Astrocyte (in vitro differentiated cells and primary cell): ENCODE results near the gene PBX2. TPM values are rescaled to one million over a fixed set of nuclear protein-coding genes. Genes with fewer than 3 reads are reported as not detected.
"Not testable (repeated sequence)": the region's sequence is repeated elsewhere in the genome, so short reads cannot be mapped to it uniquely, and the experiment has no call there.

Experiments used
- DNase-seq: peaks from one replicate; pipeline ENCODE4 v3.0.0-alpha.2; 2010; ENCODE audit warnings: low read depth
- FAIRE-seq: peaks from 2 replicates; lab custom pipeline; 2011; peaks lifted over from hg19 to GRCh38; lab: Jason Lieb, UNC
- H2AFZ ChIP-seq: 2 replicates; pipeline ENCODE4 v1.6.0; 2012; ENCODE audit warnings: low read depth, low read length, inconsistent platforms
- H3K27ac ChIP-seq: 2 replicates; pipeline ENCODE4 v1.5.1; 2011; ENCODE audit warnings: low read depth, low read length, inconsistent platforms
- H3K27me3 ChIP-seq: 2 replicates; pipeline ENCODE4 v1.6.0; 2011; ENCODE audit warnings: low read length, inconsistent platforms; ENCODE audit not compliant: insufficient read depth
- H3K36me3 ChIP-seq: 2 replicates; pipeline ENCODE4 v1.5.1; 2011; ENCODE audit warnings: low read length, inconsistent platforms; ENCODE audit not compliant: insufficient read depth
- H3K4me1 ChIP-seq: 2 replicates; pipeline ENCODE4 v1.5.1; 2011; ENCODE audit warnings: low read length, inconsistent platforms; ENCODE audit not compliant: insufficient read depth
- H3K4me2 ChIP-seq: 2 replicates; pipeline ENCODE4 v1.6.0; 2012; ENCODE audit warnings: low read length, inconsistent platforms
- H3K4me3 ChIP-seq: 2 replicates; pipeline ENCODE4 v1.5.1; 2011; ENCODE audit warnings: low read depth, mild to moderate bottlenecking, low read length, inconsistent platforms; ENCODE audit not compliant: insufficient read depth
- H3K79me2 ChIP-seq: 2 replicates; pipeline ENCODE4 v1.6.0; 2012; ENCODE audit warnings: mild to moderate bottlenecking, low read length, inconsistent platforms; ENCODE audit not compliant: insufficient read depth
- H3K9ac ChIP-seq: 2 replicates; pipeline ENCODE4 v1.6.0; 2012; ENCODE audit warnings: mild to moderate bottlenecking, low read length, inconsistent platforms
- H3K9me3 ChIP-seq: 2 replicates; pipeline ENCODE4 v1.5.1; 2012; ENCODE audit warnings: low read depth, mild to moderate bottlenecking, low read length, inconsistent platforms; ENCODE audit not compliant: insufficient read depth
- H4K20me1 ChIP-seq: 2 replicates; pipeline ENCODE4 v1.6.0; 2012; ENCODE audit warnings: low read length, inconsistent platforms; ENCODE audit not compliant: insufficient read depth
- H3K27ac Mint-ChIP-seq: one replicate; pipeline ENCODE4 v1.8.0; 2021; ENCODE audit warnings: mild to moderate bottlenecking, mixed read lengths; ENCODE audit not compliant: unreplicated experiment
- H3K27me3 Mint-ChIP-seq: one replicate; pipeline ENCODE4 v1.8.0; 2021; ENCODE audit warnings: low read depth, mixed read lengths; ENCODE audit not compliant: unreplicated experiment
- H3K36me3 Mint-ChIP-seq: one replicate; pipeline ENCODE4 v1.8.0; 2021; ENCODE audit warnings: low read depth, mixed read lengths; ENCODE audit not compliant: unreplicated experiment
- H3K4me1 Mint-ChIP-seq: one replicate; pipeline ENCODE4 v1.8.0; 2021; ENCODE audit warnings: low read depth, mixed read lengths; ENCODE audit not compliant: unreplicated experiment
- H3K4me3 Mint-ChIP-seq: one replicate; pipeline ENCODE4 v1.8.0; 2021; ENCODE audit warnings: mild to moderate bottlenecking, moderate library complexity, mixed read lengths; ENCODE audit not compliant: unreplicated experiment
- H3K9me3 Mint-ChIP-seq: one replicate; pipeline ENCODE4 v1.8.0; 2021; ENCODE audit warnings: mild to moderate bottlenecking, mixed read lengths; ENCODE audit not compliant: unreplicated experiment
- CTCF ChIP-seq: IDR thresholded peaks from 2 replicates; pipeline ENCODE4 v1.5.1; 2011; ENCODE audit warnings: low read depth, mild to moderate bottlenecking, inconsistent platforms, low read length, moderate library complexity; ENCODE audit not compliant: insufficient read depth
- EZH2 ChIP-seq: IDR thresholded peaks from 2 replicates; pipeline ENCODE4 v1.6.1; 2012; ENCODE audit warnings: mild to moderate bottlenecking, low read length, inconsistent platforms; ENCODE audit not compliant: insufficient read depth
- total RNA-seq: library from RNA; stranded (reverse); gene quantifications from 2 replicates; pipeline ENCODE4 v1.2.1, GENCODE V29; 2021

Gene PBX2
- total RNA-seq, 1 donor from 2014 or later: 80.7 TPM

GRCh38 chr6:32188381-32189068 lies 1.5 kb downstream of the PBX2 start:
- no peaks in the 10 kb centered on the region for H4K20me1 ChIP-seq
- peaks cover 38% of the 10 kb centered on the region for H3K79me2 ChIP-seq
- peak overlapping the region; percentile 100 for H3K4me2 ChIP-seq
- Mint-ChIP-seq H3K27ac (peak overlapping the region; percentile 95), H3K36me3 (peaks cover 18% of the 10 kb centered on the region), H3K4me3 (peak overlapping the region; percentile 95), H3K4me1 (peaks cover 37% of the 10 kb centered on the region), H3K9me3 (no peaks in the 10 kb centered on the region), H3K27me3 (no peaks in the 10 kb centered on the region)
- no peak for TF ChIP-seq EZH2
- TF ChIP-seq CTCF: no peak
- peaks cover 26% of the 10 kb centered on the region for H3K4me1 ChIP-seq
- peaks cover 10% of the 10 kb centered on the region for H3K36me3 ChIP-seq
- peak overlapping the region; percentile 93 for H3K9ac ChIP-seq
- H2AFZ ChIP-seq: no peak overlapping the region
- H3K9me3 ChIP-seq: no peaks in the 10 kb centered on the region
- peak; percentile 10 for DNase-seq
- no peaks in the 10 kb centered on the region for H3K27me3 ChIP-seq
- H3K4me3 ChIP-seq: peak overlapping the region; percentile 74
- peak overlapping the region; percentile 72 for H3K27ac ChIP-seq
- FAIRE-seq: no peak

GRCh38 chr6:32187725-32188380 lies 2.1 kb downstream of the PBX2 start:
- not testable (repeated sequence) for H3K27me3 Mint-ChIP-seq, H4K20me1 ChIP-seq, H3K9me3 Mint-ChIP-seq, H3K27me3 ChIP-seq, H3K27ac ChIP-seq, H3K27ac Mint-ChIP-seq, FAIRE-seq, H2AFZ ChIP-seq, H3K9me3 ChIP-seq, DNase-seq
- peaks cover 38% of the 10 kb centered on the region for H3K79me2 ChIP-seq
- peak overlapping the region; percentile 74 for H3K4me3 ChIP-seq
- H3K36me3 ChIP-seq: peaks cover 14% of the 10 kb centered on the region
- Mint-ChIP-seq H3K4me1 (peaks cover 35% of the 10 kb centered on the region), H3K4me3 (peak overlapping the region; percentile 95), H3K36me3 (peaks cover 18% of the 10 kb centered on the region)
- peak overlapping the region; percentile 93 for H3K9ac ChIP-seq
- peak overlapping the region; percentile 100 for H3K4me2 ChIP-seq
- peaks cover 24% of the 10 kb centered on the region for H3K4me1 ChIP-seq

GRCh38 chr6:32187009-32187709 lies 2.8 kb downstream of the PBX2 start:
- Histone ChIP-seq H3K27ac (no peak overlapping the region), H4K20me1 (no peaks in the 10 kb centered on the region), H3K4me3 (no peak overlapping the region), H3K27me3 (no peaks in the 10 kb centered on the region), H2AFZ (no peak overlapping the region), H3K36me3 (peaks cover 18% of the 10 kb centered on the region), H3K9me3 (no peaks in the 10 kb centered on the region), H3K4me1 (peaks cover 21% of the 10 kb centered on the region), H3K4me2 (peak overlapping the region; percentile 100), H3K79me2 (peaks cover 38% of the 10 kb centered on the region), H3K9ac (no peak overlapping the region)
- DNase-seq (no peak), FAIRE-seq (no peak)
- Mint-ChIP-seq H3K36me3 (peaks cover 20% of the 10 kb centered on the region), H3K27me3 (no peaks in the 10 kb centered on the region), H3K9me3 (no peaks in the 10 kb centered on the region), H3K4me3 (peak overlapping the region; percentile 69), H3K4me1 (peaks cover 30% of the 10 kb centered on the region), H3K27ac (no peak overlapping the region)
- TF ChIP-seq CTCF (no peak), EZH2 (no peak)

- Mint-ChIP-seq H3K36me3 (peaks cover 21% of the 10 kb centered on the region), H3K4me3 (peak overlapping the region; percentile 34), H3K4me1 (peaks cover 26% of the 10 kb centered on the region)
- not testable (repeated sequence) for H3K27ac Mint-ChIP-seq, H3K9me3 ChIP-seq, FAIRE-seq, H3K27me3 ChIP-seq, H4K20me1 ChIP-seq, H3K4me3 ChIP-seq, H2AFZ ChIP-seq, DNase-seq, H3K9me3 Mint-ChIP-seq, H3K27me3 Mint-ChIP-seq
- peak overlapping the region; percentile 41 for H3K4me2 ChIP-seq
- H3K36me3 ChIP-seq: peaks cover 18% of the 10 kb centered on the region
- peak overlapping the region; percentile 35 for H3K9ac ChIP-seq
- H3K4me1 ChIP-seq: peaks cover 21% of the 10 kb centered on the region
- H3K27ac ChIP-seq: peak overlapping the region; percentile 37
- H3K79me2 ChIP-seq: peaks cover 30% of the 10 kb centered on the region
Measured at GRCh38 chr6:32186151-32186840, 3.7 kb downstream of the PBX2 start.
